Suprapubic skin (tissue), 3 donors: ENCODE results near the gene ALPL.

Source experiments
- CTCF ChIP-seq, 2 donors: fragments of 200-600 bp in 1 of 2; fragments of 450-650 bp in 1 of 2; sonication (generic) in 1 of 2; IDR thresholded peaks; one replicate each; pipeline ENCODE4 v1.5.1; 2016 to 2019; ENCODE audit warnings: antibody characterized with exemption in 2 of 2, mild to moderate bottlenecking in 1 of 2, moderate library complexity in 1 of 2
- EP300 ChIP-seq: sonication (generic); formaldehyde crosslinking; IDR thresholded peaks from one replicate; pipeline ENCODE4 v1.6.1; 2017; ENCODE audit warnings: antibody characterized with exemption

DNA sequence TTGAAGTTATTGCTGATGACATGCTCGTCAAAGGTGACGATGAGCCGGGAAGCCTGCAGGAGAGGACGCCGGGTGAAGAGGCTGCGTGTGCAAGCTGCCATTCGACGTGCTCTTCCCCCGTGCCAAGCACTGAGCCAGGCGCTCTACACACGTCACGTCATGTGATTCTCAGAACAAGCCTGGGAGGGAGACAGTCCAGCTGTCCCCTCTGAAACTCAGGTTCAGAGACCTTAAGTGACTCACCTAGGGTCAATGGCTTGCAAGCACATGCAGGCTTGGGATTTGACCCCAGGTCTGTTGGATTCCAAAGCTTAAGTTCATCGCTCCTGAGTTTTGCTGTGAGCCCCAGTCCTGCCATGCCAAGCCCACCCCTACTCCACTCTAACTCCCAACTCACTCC lies 102.8 kb downstream of the ALPL start:
- TF ChIP-seq CTCF (IDR thresholded peaks at IDR 0.05) (no peak), EP300 (no peak)
